Stimulated activated naive CD8-positive, alpha-beta T cell treated with anti-CD3 and anti-CD28 coated beads, Interleukin-15, Interleukin-2, amounts not matched to agents 100 ng/mL and 50 ng/mL, for 24 hours (primary cell): ENCODE data around the gene SUGP1.
"Not testable (repeated sequence)": the region's sequence is repeated elsewhere in the genome, so short reads cannot be mapped to it uniquely, and the experiment has no call there.

Source experiments
- H3K27ac Mint-ChIP-seq: one replicate; pipeline ENCODE4 v1.8.0; 2021; ENCODE audit warnings: mild to moderate bottlenecking, mixed read lengths
- H3K27me3 Mint-ChIP-seq: one replicate; pipeline ENCODE4 v1.8.0; 2021; ENCODE audit warnings: mixed read lengths
- H3K36me3 Mint-ChIP-seq: one replicate; pipeline ENCODE4 v1.8.0; 2021; ENCODE audit warnings: low read depth, mixed read lengths
- H3K4me1 Mint-ChIP-seq: one replicate; pipeline ENCODE4 v1.8.0; 2021; ENCODE audit warnings: low read depth, mixed read lengths
- H3K4me3 Mint-ChIP-seq: one replicate; pipeline ENCODE4 v1.8.0; 2021; ENCODE audit warnings: mild to moderate bottlenecking, mixed read lengths
- H3K9me3 Mint-ChIP-seq: one replicate; pipeline ENCODE4 v1.8.0; 2021; ENCODE audit warnings: mixed read lengths

SUGP1 gene, protein sequence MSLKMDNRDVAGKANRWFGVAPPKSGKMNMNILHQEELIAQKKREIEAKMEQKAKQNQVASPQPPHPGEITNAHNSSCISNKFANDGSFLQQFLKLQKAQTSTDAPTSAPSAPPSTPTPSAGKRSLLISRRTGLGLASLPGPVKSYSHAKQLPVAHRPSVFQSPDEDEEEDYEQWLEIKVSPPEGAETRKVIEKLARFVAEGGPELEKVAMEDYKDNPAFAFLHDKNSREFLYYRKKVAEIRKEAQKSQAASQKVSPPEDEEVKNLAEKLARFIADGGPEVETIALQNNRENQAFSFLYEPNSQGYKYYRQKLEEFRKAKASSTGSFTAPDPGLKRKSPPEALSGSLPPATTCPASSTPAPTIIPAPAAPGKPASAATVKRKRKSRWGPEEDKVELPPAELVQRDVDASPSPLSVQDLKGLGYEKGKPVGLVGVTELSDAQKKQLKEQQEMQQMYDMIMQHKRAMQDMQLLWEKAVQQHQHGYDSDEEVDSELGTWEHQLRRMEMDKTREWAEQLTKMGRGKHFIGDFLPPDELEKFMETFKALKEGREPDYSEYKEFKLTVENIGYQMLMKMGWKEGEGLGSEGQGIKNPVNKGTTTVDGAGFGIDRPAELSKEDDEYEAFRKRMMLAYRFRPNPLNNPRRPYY

DNA sequence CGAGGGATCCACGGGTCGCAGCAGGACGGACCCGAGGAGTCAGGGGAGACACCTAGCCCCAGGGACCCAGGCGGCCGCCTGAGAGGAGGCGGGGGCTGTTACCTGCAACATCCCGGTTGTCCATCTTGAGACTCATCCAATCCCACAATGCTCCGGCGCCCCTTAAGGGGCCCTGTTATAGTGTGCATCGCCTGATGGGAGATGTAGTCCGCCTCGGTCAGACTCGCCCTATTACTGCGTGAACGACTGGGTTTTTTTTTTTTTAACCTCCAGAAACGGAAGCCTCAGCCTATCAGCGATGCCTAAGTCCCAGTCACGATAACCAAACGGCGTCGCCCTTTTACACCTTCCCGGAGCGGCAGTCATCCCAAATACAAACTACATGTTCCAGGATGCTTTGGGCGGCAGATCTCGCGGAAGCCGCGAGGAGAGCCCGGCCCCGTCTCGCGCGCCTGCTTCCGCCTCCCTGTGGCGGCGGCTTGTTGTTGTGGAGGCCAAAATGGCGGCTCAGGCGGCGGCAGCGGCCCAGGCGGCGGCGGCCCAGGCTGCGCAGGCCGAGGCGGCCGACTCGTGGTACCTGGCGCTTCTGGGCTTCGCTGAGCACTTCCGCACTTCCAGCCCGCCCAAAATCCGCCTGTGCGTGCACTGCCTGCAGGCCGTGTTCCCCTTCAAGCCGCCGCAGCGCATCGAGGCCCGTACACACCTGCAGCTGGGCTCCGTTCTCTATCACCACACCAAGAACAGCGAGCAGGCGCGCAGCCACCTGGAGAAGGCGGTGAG lies at the start of gene SUGP1, which contains the start of gene MAU2:
Gene SUGP1 (minus strand): TSS at position 149 of the 780 bp plus-strand sequence. CDS start 13 bp downstream, at position 136.
Gene MAU2 (plus strand): TSS at position 469 of the 780 bp plus-strand sequence. CDS start 31 bp downstream, at position 500.
- peak within 1 kb of the TSS; percentile 98 for H3K27ac Mint-ChIP-seq
- peak within 1 kb of the TSS; percentile 89 for H3K4me3 Mint-ChIP-seq
- H3K4me1 Mint-ChIP-seq: peaks cover 48% of the 10 kb centered on the region
- H3K27me3 Mint-ChIP-seq: no peaks in the 10 kb centered on the region
- H3K36me3 Mint-ChIP-seq: peaks cover 29% of the 10 kb centered on the region
- H3K9me3 Mint-ChIP-seq: no peaks in the 10 kb centered on the region

DNA sequence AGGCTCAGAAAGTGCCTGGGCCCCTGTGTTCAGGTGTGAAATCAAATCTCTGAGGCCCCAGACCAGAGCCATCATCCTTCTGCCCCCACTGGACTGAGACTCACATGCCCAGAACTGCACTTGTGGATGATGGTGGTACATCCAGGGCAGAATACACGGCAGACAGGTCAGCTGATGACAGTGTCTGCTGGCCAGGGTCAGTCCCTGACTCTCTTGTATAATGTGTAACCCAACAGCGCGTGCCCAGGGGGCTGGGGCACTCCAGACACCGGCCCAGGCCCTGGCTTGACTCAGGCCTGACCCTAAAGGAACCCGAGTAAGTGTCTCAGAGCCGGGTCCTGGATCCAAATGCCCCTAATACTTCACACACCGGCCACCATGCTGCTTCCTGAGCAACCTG lies 47.8 kb upstream of the SUGP1 start:
- H3K27ac Mint-ChIP-seq: no peak overlapping the region

DNA sequence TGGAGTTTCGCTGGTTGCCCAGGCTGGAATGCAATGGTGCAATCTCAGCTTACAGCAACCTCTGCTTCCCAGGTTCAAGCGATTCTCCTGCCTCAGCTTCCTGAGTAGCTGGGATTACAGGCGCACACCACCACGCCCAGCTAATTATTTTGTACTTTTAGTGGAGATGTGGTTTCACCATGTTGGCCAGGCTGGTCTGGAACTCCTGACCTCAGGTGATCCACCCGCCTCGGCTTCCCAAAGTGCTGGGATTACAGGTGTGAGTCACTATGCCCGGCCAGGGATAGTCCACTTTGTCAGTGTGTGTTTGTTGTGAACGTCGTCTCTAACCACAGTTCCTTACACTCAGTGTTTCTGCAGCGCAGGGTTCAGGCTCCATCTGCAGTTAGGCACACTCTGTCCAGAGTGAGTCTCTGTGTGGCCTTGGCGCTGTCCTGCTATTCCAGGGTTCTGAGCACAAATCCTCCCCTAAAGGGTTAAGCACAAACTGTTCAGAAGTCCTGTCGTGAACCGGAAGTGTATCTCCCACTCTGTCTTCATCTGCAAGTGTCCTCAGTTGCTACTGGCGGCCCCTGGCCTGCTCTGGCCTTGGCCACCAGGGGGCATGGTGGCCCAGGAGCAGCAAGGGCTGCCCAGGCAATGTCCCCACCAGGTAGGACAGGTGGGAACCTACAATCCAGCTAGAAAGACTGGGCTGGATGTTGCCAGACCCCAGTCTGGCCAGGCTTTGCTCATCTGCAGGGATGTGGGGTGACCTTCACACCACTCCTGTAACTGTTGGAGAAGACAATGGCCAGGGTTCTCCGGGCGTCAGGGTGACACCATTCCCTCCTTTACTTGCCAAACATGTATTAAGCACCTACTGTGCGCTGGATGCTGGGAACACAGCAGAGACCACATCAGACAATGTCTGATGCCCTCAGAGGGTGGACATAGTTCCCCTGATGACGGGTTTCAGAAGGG lies 46.4 kb upstream of the SUGP1 start:
- no peaks in the 10 kb centered on the region for H3K36me3 Mint-ChIP-seq
- peak overlapping the region; percentile 9 for H3K4me3 Mint-ChIP-seq
- H3K4me1 Mint-ChIP-seq: peaks cover 22% of the 10 kb centered on the region
- no peaks in the 10 kb centered on the region for H3K27me3 Mint-ChIP-seq
- no peaks in the 10 kb centered on the region for H3K9me3 Mint-ChIP-seq
- H3K27ac Mint-ChIP-seq: no peak overlapping the region

More for the DNA sequence above, 47.8 kb upstream of the SUGP1 start:
- Mint-ChIP-seq H3K36me3 (no peaks in the 10 kb centered on the region), H3K27me3 (no peaks in the 10 kb centered on the region), H3K9me3 (no peaks in the 10 kb centered on the region), H3K4me3 (no peak overlapping the region), H3K4me1 (peaks cover 27% of the 10 kb centered on the region)

DNA sequence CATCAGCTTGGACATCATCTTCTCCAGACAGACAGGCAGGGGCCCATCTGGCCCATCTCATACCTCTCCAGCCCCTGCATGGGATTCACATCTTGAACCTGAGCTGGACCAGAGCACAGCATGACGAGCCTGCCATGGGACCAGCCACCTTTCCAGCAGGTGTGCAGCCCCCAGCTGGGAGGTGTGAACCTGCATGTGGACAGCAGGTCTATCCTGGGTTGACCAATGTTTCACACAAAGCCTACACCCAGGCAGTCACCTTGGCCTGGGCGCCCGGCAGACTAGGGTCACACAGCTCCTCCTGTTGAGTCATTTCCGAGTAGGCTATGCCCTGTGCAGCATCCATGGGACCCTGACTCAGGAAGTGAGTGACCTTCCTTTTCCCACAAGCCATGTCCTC lies 41.8 kb upstream of the SUGP1 start:
- Mint-ChIP-seq H3K4me1 (peaks cover 33% of the 10 kb centered on the region), H3K27me3 (no peaks in the 10 kb centered on the region), H3K36me3 (peaks cover 3% of the 10 kb centered on the region), H3K4me3 (no peak overlapping the region), H3K9me3 (no peaks in the 10 kb centered on the region), H3K27ac (no peak overlapping the region)

DNA sequence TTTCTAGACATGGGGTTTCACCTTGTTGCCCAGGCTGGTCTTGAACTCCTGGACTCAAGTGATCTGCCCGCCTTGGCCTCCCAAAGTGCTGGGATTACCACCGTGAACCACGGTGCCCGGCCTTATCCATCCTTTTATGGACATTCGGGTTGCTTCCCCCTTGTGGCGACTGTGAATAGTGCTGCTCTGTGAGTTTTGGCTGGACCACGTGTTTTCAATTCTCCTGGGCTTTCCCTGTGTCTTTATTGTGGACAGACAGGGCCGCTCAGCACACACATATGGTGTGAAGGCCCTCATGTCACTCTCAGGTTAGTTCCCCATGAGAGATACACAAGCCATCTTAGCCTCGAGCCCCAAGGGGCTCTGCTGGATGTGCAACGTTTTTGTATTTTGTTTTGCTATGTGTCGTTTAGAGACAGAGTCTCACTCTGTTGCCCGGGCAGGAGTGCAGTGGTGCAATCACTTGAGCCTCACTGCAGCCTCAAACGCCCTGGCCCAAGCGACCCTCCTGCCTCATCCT lies 40.8 kb upstream of the SUGP1 start:
- Mint-ChIP-seq H3K4me3 (no peak overlapping the region), H3K4me1 (peaks cover 27% of the 10 kb centered on the region)

DNA sequence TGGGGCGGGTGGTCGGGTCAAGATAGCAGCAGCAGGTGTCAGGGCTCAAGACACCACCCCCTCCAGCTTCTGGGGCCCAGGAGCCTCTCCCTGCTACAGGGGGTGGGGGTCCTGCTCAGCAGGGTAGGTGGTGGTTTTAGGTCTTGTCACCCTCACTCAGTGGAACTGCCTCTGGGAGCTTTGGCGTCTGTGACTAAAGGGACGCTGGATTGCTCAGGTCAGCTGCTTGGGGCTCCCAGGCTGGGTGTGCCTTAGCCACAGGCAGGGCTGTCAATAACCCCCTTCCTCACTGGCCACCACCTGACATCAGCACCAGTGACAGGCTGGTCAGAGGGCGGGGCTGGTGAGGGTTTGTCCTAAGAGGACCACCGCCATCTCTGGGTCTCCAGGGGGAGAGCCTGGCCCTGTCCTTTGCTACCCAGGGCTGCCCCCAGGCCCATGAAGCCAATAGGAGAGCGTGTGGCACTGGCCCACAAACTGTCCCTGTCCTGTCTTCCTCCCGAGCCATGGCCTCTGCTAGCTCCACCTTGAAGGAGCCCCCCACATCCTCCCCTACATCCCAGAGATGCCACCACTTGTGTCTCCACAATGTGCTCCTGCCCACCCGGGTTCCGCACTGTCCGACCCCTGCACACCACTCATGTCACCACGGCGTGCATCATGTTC lies 36.7 kb upstream of the SUGP1 start:
- no peak overlapping the region for H3K4me3 Mint-ChIP-seq
- H3K27me3 Mint-ChIP-seq: no peaks in the 10 kb centered on the region
- H3K27ac Mint-ChIP-seq: peak overlapping the region; percentile 2
- H3K4me1 Mint-ChIP-seq: peaks cover 11% of the 10 kb centered on the region
- H3K36me3 Mint-ChIP-seq: peaks cover 7% of the 10 kb centered on the region
- H3K9me3 Mint-ChIP-seq: no peaks in the 10 kb centered on the region

More for the DNA sequence above, 40.8 kb upstream of the SUGP1 start:
- H3K27ac Mint-ChIP-seq: peak overlapping the region; percentile 40
- no peaks in the 10 kb centered on the region for H3K27me3 Mint-ChIP-seq
- peaks cover 3% of the 10 kb centered on the region for H3K36me3 Mint-ChIP-seq
- no peaks in the 10 kb centered on the region for H3K9me3 Mint-ChIP-seq

DNA sequence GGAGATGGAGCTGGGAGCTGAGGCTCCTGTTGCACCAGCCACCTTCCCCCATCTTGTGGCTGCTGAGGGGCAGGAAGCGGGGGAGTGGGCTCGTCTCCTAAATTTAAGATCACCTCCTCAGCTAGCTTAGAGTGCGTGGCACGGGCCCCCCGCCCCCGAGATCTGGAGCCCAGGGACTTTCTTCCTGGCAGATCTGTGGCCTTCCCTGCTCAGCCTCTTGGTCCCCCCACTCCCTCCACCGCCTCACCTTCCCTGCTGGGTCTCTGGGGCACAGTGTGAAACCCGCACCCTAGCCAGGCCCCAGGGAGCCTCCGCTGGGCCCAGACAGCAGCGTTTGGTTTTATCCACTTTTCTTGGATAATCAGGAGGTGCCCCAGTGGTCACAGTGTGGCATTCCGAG lies 36.2 kb upstream of the SUGP1 start:
- Mint-ChIP-seq H3K27me3 (no peaks in the 10 kb centered on the region), H3K36me3 (peaks cover 9% of the 10 kb centered on the region), H3K4me3 (no peak overlapping the region), H3K4me1 (peaks cover 11% of the 10 kb centered on the region), H3K27ac (no peak overlapping the region), H3K9me3 (no peaks in the 10 kb centered on the region)

DNA sequence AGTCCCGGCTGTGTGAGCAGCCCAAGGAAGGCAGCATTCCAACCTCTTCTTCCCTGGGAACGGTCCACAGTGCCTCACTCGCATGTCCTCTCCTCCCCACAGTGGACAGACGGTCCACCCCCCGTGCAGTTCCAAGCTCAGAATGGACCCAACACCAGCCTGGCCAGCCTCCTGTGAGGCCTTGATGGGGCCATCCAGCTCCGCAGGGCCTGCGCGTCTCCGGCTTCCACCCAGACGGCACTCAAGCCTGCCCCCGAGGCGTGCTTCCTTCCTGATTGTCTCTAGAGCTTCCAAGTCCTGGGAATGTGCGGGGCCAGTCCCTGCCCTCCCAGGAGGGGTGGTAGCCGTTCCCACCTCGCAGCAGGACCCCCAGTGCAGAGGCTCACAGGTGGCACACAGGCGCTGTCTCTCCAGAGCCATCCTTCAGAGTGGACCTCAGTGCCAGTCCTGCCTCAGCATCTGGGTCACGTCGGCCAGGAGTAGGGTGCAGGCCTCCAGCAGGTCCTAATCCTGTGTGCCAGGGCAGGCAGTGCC lies 35.4 kb upstream of the SUGP1 start:
- Mint-ChIP-seq H3K9me3 (no peaks in the 10 kb centered on the region), H3K27me3 (no peaks in the 10 kb centered on the region), H3K4me3 (no peak overlapping the region), H3K36me3 (peaks cover 9% of the 10 kb centered on the region), H3K4me1 (peaks cover 6% of the 10 kb centered on the region), H3K27ac (no peak overlapping the region)

DNA sequence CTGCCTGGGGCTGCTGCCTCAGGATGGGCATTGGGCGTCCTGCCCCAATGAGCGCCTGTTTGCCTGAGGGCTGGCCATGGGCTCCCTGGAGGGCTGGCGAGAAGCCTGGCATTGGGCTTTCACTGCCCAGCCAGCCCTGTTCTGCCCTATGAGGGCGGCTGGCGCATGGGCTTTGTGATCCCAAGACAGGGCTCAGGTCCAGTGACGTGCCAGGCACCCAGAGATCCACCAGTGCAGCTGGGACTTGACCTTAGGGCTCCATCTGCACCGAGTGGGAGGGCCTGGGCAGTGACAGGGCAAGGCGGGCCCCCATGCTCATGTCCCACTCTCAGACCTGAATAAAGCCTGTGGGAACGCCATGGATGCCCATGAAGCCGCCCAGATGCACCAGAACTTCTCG lies 34.6 kb upstream of the SUGP1 start:
- Mint-ChIP-seq H3K27ac (no peak overlapping the region), H3K4me1 (peaks cover 6% of the 10 kb centered on the region), H3K9me3 (no peaks in the 10 kb centered on the region), H3K4me3 (no peak overlapping the region), H3K36me3 (peaks cover 9% of the 10 kb centered on the region), H3K27me3 (no peaks in the 10 kb centered on the region)

DNA sequence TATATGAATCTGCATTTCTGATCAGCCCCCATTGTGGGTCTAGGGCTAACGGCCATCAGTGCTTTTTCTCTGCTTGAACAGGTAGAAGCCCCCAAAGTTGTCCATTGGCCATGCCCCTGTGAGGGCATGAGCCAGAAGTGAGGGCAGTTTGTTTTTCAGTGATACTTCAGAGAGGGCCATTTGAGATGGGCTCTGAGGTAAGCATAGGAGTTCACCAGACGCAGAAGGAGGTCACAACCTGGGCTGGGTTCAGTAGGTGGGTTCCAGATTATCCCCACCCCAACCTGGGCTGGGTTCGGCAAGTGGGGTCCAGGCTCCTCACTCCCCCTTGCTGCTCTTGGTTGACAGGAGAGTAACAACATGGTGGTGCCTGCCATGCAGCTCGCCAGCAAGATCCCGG lies 33.7 kb upstream of the SUGP1 start:
- Mint-ChIP-seq H3K27ac (no peak overlapping the region), H3K36me3 (peaks cover 9% of the 10 kb centered on the region), H3K4me3 (no peak overlapping the region), H3K9me3 (no peaks in the 10 kb centered on the region), H3K4me1 (peaks cover 5% of the 10 kb centered on the region), H3K27me3 (no peaks in the 10 kb centered on the region)

DNA sequence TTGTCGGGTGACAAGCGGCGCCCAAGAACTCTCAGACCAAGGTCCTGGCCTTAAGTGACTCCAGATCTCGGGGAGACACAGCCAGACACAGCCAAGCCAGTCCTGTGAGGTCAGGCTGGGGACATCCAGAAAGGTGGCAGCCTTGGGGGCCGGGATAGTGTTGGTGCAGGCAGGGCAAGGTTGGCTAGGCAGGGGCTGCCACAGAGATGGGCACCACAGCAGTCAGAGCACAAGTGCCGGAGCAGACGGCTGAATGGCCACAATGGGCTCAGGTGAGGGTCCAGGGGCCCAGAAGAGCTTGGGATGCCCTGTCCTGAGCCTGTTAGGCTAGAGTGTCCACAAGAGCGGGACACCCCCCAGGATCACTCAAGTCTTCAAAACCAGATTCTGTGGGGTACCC lies 32.5 kb upstream of the SUGP1 start:
- no peaks in the 10 kb centered on the region for H3K9me3 Mint-ChIP-seq
- no peak overlapping the region for H3K4me3 Mint-ChIP-seq
- peaks cover 9% of the 10 kb centered on the region for H3K36me3 Mint-ChIP-seq
- no peaks in the 10 kb centered on the region for H3K27me3 Mint-ChIP-seq
- no peak overlapping the region for H3K27ac Mint-ChIP-seq
- H3K4me1 Mint-ChIP-seq: no peaks in the 10 kb centered on the region

DNA sequence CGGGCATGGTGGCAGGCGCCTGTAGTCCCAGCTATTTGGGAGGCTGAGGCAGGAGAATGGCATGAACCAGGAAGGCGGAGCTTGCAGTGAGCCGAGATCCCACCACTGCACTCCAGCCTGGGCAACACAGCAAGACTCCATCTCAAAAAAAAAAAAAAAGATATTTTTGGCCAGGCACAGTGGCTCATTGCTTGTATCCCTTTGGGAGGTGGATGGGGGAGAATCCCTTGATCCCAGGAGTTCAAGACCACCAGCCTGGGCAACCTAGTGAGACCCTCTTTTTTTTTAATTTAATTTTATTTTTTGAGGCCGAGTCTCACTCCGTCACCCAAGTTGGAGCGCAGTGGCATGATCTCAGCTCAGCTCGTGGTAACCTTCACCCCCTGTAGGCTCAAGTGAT lies 30.4 kb upstream of the SUGP1 start:
- H3K9me3 Mint-ChIP-seq, H3K4me3 Mint-ChIP-seq, H3K27me3 Mint-ChIP-seq, H3K27ac Mint-ChIP-seq, H3K4me1 Mint-ChIP-seq: not testable (repeated sequence)
- H3K36me3 Mint-ChIP-seq: peaks cover 21% of the 10 kb centered on the region

DNA sequence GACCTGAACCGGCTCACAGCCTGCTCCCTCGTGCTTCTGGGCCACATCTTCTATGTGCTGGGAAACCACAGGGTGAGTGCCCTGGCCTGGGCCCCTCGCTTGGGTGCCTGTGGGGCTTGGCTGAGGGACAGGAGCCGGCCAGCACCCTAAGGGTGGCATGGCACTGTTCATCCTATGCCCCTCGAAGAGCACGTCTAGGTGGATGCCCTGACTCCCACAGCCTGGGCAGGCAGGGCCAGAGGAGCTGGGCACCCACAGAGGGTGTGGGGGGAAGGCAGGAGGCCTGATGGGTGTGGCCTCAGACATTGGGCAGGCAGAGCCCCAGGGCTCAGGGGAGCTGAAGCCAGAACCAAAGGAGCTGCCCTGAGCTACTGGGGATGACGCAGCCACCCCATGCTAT lies 29.1 kb upstream of the SUGP1 start:
- no peaks in the 10 kb centered on the region for H3K4me1 Mint-ChIP-seq
- H3K36me3 Mint-ChIP-seq: peaks cover 26% of the 10 kb centered on the region
- H3K9me3 Mint-ChIP-seq: no peaks in the 10 kb centered on the region
- no peak overlapping the region for H3K4me3 Mint-ChIP-seq
- H3K27ac Mint-ChIP-seq: no peak overlapping the region
- H3K27me3 Mint-ChIP-seq: no peaks in the 10 kb centered on the region
